8988T (cell line): Measurements from ENCODE around the gene TBCC.
"Not testable (repeated sequence)": the region's sequence is repeated elsewhere in the genome, so short reads cannot be mapped to it uniquely, and the experiment has no call there.

Experiments
- DNase-seq: peaks from one replicate; pipeline ENCODE4 v3.0.0; 2011

TBCC gene, protein sequence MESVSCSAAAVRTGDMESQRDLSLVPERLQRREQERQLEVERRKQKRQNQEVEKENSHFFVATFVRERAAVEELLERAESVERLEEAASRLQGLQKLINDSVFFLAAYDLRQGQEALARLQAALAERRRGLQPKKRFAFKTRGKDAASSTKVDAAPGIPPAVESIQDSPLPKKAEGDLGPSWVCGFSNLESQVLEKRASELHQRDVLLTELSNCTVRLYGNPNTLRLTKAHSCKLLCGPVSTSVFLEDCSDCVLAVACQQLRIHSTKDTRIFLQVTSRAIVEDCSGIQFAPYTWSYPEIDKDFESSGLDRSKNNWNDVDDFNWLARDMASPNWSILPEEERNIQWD

DNA sequence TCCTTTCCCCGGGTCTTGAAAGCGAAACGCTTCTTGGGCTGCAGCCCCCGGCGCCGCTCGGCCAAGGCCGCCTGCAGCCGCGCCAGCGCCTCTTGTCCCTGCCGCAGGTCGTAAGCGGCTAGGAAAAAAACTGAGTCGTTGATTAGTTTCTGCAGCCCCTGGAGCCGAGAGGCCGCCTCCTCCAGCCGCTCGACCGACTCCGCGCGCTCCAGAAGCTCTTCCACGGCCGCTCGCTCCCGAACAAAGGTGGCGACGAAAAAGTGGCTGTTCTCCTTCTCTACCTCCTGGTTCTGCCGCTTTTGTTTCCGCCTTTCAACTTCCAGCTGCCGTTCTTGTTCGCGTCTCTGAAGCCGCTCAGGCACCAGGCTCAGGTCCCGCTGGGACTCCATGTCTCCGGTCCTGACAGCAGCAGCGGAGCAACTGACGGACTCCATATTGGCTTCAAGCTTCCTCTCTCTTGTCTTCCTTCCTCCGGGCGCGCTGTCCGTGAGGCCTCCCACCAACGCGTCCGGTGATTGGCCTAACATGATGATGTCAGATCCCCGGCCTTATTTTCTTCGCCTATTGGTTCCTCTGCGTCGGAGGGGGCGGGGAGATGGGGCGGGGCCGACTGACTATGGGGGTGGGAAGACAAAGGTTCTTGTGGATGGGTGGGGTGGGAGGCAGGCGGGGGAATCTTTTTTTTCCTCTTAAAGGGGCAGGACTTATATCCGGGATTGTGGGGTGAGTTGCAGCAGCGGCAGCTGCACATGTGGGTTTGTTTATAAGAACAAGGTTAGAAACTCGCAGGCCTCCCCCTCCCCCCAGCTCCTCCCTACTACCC is at the start of gene TBCC:
TBCC (minus strand) TSS at position 464 of the 823 bp plus-strand sequence; CDS start at position 434, 30 bp downstream.
- peak; percentile 92 for DNase-seq

DNA sequence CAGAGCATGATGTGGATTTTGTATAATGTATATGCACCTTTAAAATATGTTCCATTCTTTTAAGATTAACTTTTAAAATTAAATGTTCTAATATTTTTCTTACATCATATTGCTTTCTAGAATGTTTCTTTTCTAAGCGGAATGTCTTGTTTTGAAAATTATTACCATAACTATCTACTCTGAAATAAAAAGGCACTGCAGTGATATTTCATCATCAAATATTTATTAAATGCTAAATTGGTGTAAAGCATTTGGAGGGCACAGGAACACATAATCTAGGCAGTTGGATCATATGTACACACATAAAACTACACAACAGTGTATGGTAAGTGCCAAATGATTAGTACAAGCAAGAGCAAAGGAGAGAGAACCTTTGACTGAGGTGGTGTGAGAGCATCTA is 49.7 kb upstream of the TBCC start:
- DNase-seq, result no peak

DNA sequence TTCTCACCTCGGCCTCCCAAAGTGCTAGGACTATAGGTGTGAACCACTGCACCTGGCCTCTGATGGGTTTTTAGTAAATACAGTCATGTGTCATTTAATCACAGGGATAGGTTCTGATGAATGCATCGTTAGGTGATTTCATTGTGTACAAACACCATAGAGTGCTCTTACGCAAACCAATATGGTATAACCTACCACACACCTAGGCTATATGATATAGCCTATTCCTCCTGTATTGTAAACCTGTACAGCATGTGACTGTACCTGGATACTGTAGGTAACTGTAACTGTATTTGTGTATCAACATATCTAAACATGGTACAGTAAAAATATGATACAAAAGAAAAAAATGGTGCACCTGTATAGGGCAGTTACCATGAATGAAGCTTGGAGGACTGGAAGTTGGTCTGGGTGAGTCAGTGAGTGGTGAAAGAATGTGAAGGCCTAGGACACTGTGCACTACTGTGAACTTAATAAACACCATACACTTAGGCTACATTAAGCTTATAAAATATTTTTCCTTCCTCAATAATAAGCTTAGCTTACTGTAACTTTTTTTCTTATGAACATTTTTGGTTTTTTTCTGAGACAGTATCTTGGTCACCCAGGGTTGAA is 45.9 kb upstream of the TBCC start:
- DNase-seq, result no peak

DNA sequence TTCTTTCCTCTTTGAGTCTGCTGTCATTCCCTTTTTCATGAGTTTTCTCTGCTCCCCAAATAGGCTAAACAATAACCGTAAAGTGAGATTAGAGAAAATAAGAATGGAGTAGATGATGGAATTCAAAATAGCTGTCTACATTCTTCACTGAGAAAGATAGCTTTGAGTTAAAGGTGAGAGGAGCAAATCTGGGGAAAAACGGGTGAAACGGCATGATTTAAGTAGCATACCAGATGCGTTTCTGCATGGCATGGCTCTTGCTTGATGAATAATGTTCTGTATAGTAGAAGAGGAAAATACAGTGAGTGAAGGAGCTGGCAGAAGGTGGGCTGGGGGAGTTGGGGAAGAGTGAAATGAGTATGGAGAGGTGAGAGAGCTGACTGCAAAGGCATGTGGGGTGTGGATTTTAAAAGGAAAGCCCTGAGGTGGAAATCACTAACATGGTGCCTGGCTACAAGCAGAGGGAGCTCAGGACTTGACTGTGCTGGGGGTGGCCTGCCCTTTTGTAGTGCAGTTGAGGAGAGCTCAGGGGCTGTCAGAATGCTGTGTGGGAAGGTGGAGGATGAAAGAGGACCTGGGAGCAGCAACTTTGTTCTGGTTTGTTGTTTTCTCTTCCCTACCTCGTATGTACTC is 44.8 kb upstream of the TBCC start:
- DNase-seq, result no peak

DNA sequence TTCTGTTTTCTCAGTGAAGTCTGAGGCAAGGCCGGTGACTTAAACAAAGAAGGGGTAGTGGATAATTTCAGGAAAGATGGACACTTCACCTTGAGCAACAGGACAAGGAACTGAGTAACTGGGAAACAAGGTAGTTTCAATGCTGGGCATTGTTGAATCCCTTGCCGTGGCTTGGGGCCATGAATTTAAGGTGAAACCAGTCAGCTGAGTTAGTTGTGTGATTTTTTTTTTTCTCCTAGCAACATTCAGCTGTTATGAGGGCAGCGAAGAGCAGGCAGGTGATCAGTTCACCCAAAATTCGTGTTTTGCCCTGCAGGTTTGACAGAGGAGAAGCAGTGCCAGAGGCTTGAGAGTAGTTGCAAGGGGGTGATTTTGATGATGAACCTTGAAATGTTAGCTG is 42.8 kb upstream of the TBCC start:
- no peak for DNase-seq

DNA sequence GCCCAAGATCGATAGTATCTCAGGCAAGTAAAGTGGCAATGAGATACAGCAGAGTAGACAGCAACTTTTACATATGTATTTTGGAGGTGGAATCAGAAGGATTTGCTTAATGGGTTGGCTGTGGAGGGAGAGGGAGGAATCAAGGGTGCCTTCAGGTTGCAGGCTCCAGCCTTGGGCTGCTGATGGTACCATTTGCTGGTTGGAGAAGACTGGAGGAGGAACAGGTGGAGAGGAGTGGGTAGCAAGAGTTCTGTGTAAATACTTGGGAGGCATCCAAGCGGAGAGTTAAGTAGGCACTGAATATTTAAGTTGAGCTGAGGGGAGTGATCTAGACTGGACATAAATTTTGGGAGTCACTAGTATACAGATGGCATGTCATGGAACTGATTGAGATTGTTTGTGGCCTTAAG is 41.2 kb upstream of the TBCC start:
- no peak for DNase-seq

DNA sequence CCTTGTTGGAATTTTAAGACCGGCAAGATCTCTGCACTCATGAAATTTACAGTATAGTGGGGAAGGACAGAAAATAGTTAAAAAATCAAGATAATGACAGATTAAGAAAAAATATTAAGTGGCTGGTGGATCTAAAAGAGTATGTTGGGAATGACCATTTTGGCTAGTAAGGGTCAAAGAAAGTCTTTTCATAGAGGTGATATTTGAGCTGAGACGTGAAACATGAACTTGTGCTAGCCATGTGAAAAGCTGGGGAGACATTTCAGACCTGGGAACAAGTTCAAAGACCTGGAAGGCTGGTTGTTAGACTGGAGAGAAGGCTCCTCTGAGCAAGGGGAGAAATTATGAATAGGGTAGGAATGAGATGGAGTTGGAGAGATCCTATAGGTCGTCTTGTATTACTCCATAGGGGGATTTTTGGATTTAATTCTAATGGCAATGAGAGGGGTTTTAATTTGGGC is 40.7 kb upstream of the TBCC start:
- no peak for DNase-seq

DNA sequence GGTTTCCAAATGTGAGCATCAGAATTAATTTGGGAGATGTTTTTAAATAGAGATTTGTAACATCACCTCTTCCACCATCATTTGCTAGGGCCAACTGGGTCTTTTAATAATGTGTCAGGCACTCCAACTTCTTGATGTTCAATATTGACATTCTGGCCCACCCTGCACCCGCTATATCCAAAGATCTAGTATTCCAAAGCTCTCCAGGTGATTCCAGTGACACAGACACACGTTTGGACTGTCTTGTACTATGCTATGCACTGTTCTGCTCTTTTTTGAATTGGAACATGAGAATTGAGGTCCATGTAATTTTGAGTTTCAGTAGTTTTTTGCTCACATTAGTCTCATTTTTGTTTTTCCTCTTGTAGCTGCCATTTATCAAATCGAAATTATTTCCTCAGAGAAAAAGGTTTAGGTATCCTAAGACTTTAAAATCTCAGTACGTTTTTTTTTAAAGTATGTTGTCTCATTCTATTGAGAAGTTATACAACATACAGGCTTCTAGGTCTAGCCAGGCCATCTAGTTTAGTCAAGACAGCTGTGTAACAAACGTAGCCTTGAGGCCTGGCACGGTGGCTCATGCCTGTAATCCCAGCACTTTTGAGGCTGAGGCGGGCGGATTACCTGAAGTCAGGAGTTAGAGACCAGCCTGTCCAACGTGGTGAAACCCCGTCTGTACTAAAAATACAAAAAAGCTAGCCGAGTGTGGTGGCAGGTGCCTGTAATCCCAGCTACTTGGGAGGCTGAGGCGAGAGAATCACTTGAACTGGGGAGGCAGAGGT is 39.0 kb upstream of the TBCC start:
- no peak for DNase-seq

DNA sequence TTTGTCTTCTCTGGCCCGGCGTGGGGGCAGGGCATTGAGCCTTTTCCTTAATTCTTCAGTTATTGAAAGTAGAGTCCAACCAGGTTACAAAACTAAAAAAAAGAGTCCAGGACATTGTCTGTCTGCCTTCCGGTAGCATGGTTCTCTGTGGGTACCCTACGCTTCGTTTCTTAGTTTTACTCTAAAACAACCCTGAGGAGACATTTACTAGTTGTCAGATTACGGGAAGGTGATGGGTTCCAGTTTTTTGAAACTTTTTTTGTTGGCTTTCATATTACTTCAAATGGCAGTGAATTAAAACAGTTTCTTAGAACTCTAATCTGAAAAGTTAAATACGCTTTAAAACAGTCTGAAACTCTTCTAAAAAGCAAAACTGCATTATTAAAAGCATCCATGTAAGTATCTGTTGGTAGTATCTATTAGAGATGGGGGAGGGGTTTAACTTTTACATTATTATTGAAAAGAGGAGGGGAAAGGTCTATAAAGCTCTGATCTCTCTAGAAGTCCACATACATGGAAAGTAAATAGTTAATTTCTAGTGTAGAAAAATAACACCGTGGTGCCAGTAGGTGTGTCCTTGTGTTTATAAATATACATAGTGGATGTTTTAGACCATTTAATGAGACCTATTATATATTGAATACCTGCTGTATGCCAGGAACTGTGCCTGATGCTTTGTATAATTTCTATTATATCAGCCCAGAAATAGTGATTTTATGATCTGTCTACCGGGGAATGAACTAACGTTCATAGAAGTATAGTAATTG is 38.2 kb upstream of the TBCC start:
- no peak for DNase-seq

DNA sequence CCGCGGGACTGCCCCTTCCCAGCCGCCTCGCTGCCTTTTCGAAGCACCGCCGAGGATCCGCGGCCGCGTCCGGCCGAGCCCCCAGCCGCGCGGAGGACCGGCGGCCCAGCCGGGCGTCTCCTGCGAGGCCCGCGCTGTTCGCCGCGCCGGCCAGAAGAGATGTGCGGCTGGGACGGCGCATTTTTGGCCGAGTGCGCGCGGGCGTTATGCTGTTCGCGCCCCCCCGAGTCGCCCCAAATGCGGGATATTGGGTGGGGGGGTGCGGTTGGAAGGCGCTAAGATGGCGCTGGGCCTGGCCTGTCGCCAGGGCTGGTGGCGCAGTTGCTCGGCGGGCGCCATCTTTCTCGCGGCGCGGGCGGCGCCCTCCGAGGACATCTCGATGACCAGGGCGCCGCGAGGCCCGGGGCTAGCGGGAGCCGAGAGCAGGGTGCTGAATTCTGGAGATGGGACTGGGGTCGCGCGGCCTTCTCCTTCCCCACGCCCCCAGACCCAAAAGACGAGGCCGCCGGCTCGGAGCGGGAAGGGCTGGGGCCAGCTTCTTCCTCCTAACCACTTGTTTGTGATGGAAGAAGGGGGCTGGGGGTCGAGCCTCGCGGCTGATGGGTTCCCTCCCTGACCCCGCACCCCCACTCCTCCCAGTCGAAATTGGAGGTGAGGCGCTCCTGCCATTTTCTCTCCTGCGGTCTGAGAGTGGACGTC is 37.4 kb upstream of the TBCC start:
- peak; percentile 62 for DNase-seq

DNA sequence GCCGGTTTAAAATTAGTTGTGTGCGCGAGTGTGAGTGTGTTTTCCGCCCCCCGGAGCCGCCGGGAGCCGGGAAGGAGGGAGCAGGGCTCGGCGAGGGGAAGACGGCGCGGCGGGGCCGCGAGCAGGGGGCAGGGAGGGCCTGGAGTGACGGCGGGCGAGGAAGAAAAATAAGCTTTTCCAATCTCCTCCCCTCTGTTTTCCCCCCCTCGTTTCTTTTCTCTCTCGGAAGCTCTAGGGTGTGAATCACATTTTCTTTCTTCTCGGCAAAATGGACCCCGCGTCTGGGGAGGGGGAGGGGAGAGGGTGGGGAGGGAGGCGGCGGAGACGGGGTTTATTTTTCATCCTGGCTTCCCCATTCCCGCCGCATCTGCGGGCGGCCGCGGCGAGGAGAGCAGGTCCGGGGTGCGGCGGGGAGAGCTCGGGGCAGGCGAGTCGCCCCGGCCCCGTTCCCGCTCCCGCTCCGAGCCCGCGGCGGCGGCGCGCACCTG is 36.8 kb upstream of the TBCC start:
- peak; percentile 72 for DNase-seq

DNA sequence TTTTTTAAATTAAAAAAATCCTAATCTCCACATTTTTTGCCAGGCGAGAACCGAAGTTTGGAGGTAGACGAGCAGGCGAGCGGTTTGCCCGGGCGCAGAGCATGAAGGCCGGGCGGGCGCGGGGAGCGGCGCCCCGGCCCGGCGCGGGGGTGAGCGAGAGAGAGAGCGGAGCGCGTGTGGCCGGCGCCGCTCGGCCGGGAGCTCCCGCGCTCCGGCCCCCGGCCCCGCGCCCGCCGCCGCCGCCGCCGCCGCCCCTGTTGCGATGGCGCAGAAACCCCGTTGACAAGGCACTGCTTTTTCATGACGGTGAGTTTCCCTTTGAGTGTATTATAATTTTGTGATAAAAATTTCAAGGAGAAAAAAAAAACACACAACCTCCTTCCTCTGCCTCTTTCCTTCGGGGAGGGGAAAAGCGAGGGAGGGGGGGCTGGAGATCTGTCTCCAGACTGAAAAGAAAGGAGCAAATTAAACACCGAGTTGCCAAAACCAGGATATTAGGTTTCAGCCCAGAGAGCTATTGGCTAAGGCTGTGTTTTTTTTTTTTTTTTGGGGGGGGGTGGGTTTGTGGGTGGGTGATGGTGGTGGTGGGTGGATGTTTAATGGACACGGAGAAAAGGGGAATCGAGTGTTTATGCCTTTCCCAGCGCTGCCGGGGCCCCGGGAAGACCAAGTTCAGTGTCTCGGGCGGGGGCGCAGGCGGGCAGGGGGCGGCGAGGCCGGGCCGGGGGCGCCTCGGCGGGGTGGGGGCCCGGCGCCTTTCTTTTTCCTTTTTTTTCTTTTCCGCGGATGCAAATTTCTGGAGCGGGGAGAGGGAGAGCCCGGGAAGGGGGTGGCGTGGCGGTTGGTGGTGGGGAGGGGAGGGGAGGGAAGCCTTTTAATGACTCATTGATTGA is 36.1 kb upstream of the TBCC start, which contains the start of gene BICRAL:
BICRAL (plus strand) TSS at position 257 of the 893 bp plus-strand sequence. CDS start 39,971 bp downstream, outside the sequence.
- DNase-seq, result peak; percentile 69

DNA sequence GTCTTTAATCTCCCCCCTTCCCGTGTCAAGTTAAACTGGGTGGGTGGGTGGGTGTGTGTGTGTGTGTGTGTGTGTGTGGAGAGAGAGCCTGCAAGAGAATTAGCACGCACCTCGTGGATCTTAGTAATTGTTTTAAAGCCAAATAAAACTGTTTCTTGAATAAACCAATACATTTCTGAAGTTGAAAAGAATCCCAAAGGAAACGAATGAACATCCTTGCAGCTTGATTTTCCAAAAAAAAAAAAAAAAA is 35.6 kb upstream of the TBCC start:
- no peak for DNase-seq

DNA sequence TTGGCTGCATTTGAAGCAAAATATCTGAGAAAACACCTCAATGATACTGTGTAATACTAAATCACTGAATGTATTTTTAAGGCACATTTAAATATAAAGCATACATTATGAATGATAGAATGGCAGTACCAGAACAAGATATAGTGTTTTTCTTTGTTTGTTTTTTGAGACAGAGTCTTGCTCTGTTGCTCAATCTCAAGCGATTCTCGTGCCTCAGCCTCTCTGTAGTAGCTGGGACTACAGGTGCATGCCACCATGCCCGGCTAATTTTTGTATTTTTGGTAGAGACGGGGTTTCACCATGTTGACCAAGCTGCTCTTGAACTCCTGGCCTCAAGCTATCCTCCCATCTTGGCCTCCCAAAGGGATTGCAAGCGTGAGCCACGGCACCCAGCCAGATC is 33.6 kb upstream of the TBCC start:
- no peak for DNase-seq

DNA sequence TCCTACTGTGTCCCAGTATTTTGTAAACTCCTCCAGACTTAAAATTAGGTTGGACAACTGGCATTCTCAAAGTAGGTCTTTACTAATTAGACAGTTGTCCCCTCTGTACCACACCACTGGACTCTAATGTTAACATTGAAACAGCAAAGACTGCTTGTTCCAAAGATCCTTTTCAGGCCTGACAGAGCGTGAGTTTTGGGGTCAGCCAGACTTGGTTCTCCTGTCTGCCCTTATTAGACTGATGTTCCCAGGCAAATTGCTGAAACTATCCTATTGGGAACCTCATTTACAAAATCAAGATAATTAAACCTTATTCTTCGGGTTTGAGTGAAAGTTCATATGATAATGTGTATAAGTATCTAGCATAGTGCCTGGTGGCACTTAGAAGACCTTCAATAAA is 32.2 kb upstream of the TBCC start:
- DNase-seq, result no peak

DNA sequence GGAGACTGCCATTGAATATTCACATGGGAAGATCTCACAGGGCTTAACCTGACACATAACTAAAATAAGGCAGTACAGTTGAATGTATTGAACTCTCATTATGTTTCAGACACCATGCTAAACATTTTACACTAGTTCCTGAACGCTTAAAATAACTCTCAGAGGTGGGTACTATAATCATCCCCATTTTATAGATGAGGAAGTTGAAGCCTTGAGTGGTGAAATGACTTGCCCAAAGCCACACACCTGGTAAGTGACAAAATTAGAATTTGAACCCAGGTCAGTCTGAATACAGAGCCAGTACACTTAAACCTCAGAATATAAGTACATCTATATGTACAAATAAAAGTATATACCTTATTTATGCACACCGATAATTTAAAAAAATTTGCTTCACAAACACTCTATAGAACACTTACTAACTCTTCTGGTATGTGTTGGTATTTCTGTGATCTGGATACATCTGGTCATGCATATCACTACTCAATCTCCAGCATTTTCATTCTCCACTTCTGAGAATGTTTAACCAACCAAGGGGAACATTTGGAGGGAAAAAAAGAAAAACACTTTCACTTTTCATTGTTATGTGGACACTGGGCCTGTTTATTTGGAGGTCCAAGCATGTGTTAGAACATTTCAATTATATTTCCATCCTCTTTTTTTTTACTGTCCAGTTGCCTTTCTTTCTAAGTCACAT is 31.4 kb upstream of the TBCC start:
- no peak for DNase-seq

DNA sequence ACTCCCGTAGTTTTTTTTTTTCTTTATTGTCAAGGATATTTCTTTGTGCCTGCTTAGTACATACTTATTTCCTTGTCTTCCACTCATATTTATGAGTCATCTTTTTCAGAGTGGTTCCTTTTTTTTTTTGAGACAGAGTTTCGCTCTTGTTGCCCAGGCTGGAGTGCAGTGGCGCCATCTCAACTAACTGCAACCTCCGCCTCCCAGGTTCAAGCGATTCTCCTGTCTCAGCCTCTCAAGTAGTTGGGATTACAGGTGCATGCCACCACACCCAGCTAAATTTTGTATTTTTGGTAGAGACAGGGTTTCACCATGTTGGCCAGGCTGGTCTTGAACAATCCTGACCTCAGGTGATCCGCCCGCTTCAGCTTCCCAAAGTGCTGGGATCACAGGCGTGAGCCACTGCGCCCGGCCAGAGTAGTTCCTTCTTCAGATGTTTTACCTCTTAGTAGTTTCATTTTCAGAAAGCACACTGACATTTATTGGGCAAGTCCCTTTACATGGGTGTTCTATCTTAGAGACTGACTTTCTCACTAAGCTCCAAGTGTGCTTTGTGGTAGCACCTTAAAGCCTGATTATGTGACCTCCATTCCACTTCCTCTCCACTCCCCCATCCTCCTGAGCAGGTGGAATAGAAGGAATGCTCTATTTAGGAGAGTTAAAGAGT is 29.1 kb upstream of the TBCC start:
- DNase-seq, result not testable (repeated sequence)

DNA sequence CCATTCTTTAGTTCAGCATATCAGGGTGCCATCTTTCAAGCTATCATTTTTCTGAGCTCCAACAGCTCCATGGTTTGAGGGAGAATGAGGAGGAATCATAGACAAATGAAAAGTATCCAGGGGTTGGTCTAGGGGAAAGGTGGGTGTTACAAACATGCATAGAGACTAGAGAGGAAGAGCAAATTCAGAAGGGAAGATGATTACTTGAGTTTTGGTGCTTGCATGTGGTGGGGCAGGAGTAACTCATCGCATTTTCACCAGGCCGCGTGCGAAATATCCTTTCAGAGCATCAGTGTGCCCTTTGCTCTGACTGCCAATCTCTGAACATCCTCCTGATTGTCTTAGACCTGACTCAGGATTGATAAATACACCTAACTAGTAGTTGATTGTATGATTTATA is 28.3 kb upstream of the TBCC start:
- no peak for DNase-seq

DNA sequence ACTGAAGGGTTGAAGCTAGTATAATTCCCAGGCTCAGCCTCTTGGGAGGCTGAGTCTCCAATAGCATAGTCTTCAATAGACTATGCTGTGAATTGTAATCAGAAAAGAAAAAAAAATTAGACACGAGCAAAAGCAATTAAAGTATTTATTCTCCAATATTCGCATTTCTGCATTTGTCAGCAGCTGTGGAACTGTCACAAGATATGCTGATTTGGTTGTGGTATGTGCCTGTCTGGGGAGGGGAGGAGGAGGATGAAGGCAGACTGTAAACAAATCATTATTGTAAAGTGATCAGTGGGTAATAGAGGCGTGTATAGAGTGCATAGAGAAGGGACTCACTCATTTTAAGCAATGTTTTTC is 25.8 kb upstream of the TBCC start:
- DNase-seq, result no peak
